Esophagus mucosa (tissue), 1 donor: ENCODE data around the gene SCUBE3. TPM values are rescaled to one million over a fixed set of nuclear protein-coding genes. Genes with fewer than 3 reads are reported as not detected.

Experiments
- ATAC-seq: fragments of 200-7000 bp; cut with Tn5 transposase; one replicate; pipeline ENCODE4 v1.9.1; 2020
- total RNA-seq: library from RNA; stranded (reverse); gene quantifications from one replicate; pipeline ENCODE4 v1.2.4, GENCODE V29; 2023
- donor health status: DM: yes; HTN: yes; CAD: no.

The SCUBE3 gene
- total RNA-seq, 1 donor from 2014 or later, result 0.12 TPM

GRCh38 chr6:35240838-35241801 is 27.4 kb downstream of the SCUBE3 start:
- ATAC-seq, result peak; percentile 86

GRCh38 chr6:35242486-35242885 is 28.7 kb downstream of the SCUBE3 start:
- ATAC-seq, result no peak

- ATAC-seq, result no peak
Observed at GRCh38 chr6:35242906-35243305, 29.1 kb downstream of the SCUBE3 start.

GRCh38 chr6:35243386-35243958 is 29.7 kb downstream of the SCUBE3 start:
- ATAC-seq, result no peak

GRCh38 chr6:35244551-35244950 is 30.8 kb downstream of the SCUBE3 start:
- ATAC-seq, result no peak

GRCh38 chr6:35247642-35248231 is 34.0 kb downstream of the SCUBE3 start:
- no peak for ATAC-seq

GRCh38 chr6:35248300-35248699 is 34.5 kb downstream of the SCUBE3 start:
- ATAC-seq, result no peak

GRCh38 chr6:35248965-35249364 is 35.2 kb downstream of the SCUBE3 start:
- no peak for ATAC-seq

GRCh38 chr6:35251949-35252348 is 38.2 kb downstream of the SCUBE3 start:
- no peak for ATAC-seq

GRCh38 chr6:35253249-35253648 is 39.5 kb downstream of the SCUBE3 start:
- ATAC-seq, result no peak

- no peak for ATAC-seq
Observed at GRCh38 chr6:35258336-35258735, 44.6 kb downstream of the SCUBE3 start.

GRCh38 chr6:35258858-35259193 is 45.1 kb downstream of the SCUBE3 start:
- ATAC-seq, result no peak

GRCh38 chr6:35259194-35259947 is 45.6 kb downstream of the SCUBE3 start, which contains the start of gene ZNF76:
TSS of gene ZNF76 (plus strand) at chr6:35259735. CDS start at chr6:35281152, 21,417 bp downstream.
- ATAC-seq, result peak; percentile 96

- peak; percentile 67 for ATAC-seq
Observed at GRCh38 chr6:35259948-35260590, 46.3 kb downstream of the SCUBE3 start.

- ATAC-seq, result no peak
Observed at GRCh38 chr6:35260591-35261570, 47.1 kb downstream of the SCUBE3 start.

GRCh38 chr6:35262596-35262995 is 48.8 kb downstream of the SCUBE3 start:
- no peak for ATAC-seq

- no peak for ATAC-seq
Observed at GRCh38 chr6:35264550-35265274, 51.0 kb downstream of the SCUBE3 start.

- no peak for ATAC-seq
Observed at GRCh38 chr6:35265523-35265922, 51.8 kb downstream of the SCUBE3 start.

GRCh38 chr6:35267446-35267845 is 53.7 kb downstream of the SCUBE3 start:
- ATAC-seq, result no peak

GRCh38 chr6:35267897-35268296 is 54.1 kb downstream of the SCUBE3 start:
- ATAC-seq, result no peak
